Measurements from ENCODE around the gene EIF2AK3. TPM values are rescaled to one million over a fixed set of nuclear protein-coding genes. Genes with fewer than 3 reads are reported as not detected.

The EIF2AK3 gene
- total and polyA plus RNA-seq, 2 experiments from 2014 or later, result 19.5 to 41.9 TPM

DNA sequence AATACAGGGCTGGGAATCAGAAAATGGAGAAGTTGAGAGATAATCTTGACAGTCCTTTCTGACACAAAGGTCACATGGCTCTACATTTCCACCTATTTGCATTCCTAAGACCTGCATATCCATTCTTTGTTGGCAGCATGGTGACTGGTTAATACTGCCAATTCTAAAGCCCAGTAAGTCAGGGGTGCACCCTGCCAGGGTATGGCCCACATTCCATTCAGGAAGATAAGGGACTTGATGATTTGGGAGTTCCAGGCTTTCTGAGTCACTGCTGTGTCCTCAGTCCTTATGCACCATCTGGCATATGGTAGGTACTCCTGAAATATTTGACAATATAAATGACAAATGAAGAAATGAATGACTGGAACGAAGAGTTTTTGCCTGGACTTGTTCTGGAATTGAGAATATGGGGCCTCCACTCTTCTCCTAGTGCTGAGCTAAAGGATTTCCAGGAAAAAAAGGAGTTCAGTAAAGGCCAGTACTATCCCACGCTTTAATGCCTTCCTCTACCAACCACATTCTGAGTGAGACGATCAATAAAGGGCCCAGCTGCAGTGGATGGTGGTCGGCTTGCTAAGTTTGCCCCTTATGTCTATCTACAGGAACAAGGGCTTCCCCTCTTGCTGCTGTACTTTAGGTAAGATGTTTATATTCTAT is 31.7 kb upstream of the EIF2AK3 start:
- H4K20me1 ChIP-seq (ENCODE audit: insufficient read depth, poor library complexity, severe bottlenecking), result no peaks in the 10 kb centered on the region
- H3K4me2 ChIP-seq, result peak overlapping the region; percentile 40
- DNase-seq (ENCODE audit: low spot score), result no peak
- no peaks in the 10 kb centered on the region for H3K27me3 ChIP-seq
- peak overlapping the region; percentile 29 for H2AFZ ChIP-seq
- WGBS (ENCODE audit: low lambda C conversion rate, missing lambda C conversion rate), result 75% methylated on average over 4 of the region's 4 CpGs
- H3K27ac ChIP-seq, result peak overlapping the region; percentile 83
- H3K4me3 ChIP-seq, result no peak overlapping the region
- no peak for TF ChIP-seq EZH2phosphoT487 (IDR thresholded peaks at IDR 0.05; ENCODE audit: low read depth, severe bottlenecking, unreplicated experiment)
- TF ChIP-seq EZH2 (IDR thresholded peaks at IDR 0.05; ENCODE audit: borderline replicate concordance), result no peak
- TF ChIP-seq, protein P1, sequence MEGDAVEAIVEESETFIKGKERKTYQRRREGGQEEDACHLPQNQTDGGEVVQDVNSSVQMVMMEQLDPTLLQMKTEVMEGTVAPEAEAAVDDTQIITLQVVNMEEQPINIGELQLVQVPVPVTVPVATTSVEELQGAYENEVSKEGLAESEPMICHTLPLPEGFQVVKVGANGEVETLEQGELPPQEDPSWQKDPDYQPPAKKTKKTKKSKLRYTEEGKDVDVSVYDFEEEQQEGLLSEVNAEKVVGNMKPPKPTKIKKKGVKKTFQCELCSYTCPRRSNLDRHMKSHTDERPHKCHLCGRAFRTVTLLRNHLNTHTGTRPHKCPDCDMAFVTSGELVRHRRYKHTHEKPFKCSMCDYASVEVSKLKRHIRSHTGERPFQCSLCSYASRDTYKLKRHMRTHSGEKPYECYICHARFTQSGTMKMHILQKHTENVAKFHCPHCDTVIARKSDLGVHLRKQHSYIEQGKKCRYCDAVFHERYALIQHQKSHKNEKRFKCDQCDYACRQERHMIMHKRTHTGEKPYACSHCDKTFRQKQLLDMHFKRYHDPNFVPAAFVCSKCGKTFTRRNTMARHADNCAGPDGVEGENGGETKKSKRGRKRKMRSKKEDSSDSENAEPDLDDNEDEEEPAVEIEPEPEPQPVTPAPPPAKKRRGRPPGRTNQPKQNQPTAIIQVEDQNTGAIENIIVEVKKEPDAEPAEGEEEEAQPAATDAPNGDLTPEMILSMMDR (IDR thresholded peaks at IDR 0.05; ENCODE audit: poor library complexity), result no peak
- no peaks in the 10 kb centered on the region for H3K36me3 ChIP-seq (replicated peaks; ENCODE audit: insufficient read depth, low read depth)
- H3K79me2 ChIP-seq, result no peaks in the 10 kb centered on the region
- no peaks in the 10 kb centered on the region for H3K9me3 ChIP-seq (ENCODE audit: low read depth)
- no peaks in the 10 kb centered on the region for H3K9me2 ChIP-seq (replicated peaks; ENCODE audit: insufficient read depth)
- H3K4me1 ChIP-seq (ENCODE audit: insufficient read depth), result peaks cover 28% of the 10 kb centered on the region

DNA sequence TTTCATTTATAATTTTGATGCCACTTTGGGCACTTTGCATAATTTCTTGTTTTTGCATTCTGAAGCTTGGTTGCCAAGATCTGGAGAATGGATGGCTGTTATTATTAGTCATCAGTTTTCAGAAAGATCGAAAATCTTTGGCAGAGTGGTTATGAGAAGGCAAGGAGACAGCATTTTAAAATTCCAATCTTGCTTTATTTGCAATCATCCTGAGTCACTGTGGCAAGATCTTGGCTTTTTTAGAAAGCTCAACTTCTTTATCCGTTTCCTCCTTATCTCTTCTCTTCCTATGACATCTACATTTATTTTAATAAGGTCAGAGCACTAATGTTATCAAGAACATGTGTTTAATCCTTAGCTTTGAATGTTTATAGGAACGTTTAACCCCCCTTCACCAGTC is 31.1 kb upstream of the EIF2AK3 start:
- Histone ChIP-seq H3K79me2 (no peaks in the 10 kb centered on the region), H3K4me1 (ENCODE audit: insufficient read depth) (peaks cover 28% of the 10 kb centered on the region), H3K4me3 (no peak overlapping the region), H3K27ac (peak overlapping the region; percentile 83), H3K27me3 (no peaks in the 10 kb centered on the region), H3K9me3 (ENCODE audit: low read depth) (no peaks in the 10 kb centered on the region), H3K4me2 (peak overlapping the region; percentile 40), H4K20me1 (ENCODE audit: insufficient read depth, poor library complexity, severe bottlenecking) (no peaks in the 10 kb centered on the region), H2AFZ (peak overlapping the region; percentile 23), H3K9me2 (replicated peaks; ENCODE audit: insufficient read depth) (no peaks in the 10 kb centered on the region), H3K36me3 (replicated peaks; ENCODE audit: insufficient read depth, low read depth) (no peaks in the 10 kb centered on the region)
- DNase-seq (ENCODE audit: low spot score), result no peak
- 50% methylated on average over 3 of the region's 3 CpGs for WGBS (ENCODE audit: low lambda C conversion rate, missing lambda C conversion rate)
- TF ChIP-seq, protein P1 (IDR thresholded peaks at IDR 0.05; ENCODE audit: poor library complexity), result no peak
- TF ChIP-seq EZH2phosphoT487 (IDR thresholded peaks at IDR 0.05; ENCODE audit: low read depth, severe bottlenecking, unreplicated experiment), result no peak
- no peak for TF ChIP-seq EZH2 (IDR thresholded peaks at IDR 0.05; ENCODE audit: borderline replicate concordance)

DNA sequence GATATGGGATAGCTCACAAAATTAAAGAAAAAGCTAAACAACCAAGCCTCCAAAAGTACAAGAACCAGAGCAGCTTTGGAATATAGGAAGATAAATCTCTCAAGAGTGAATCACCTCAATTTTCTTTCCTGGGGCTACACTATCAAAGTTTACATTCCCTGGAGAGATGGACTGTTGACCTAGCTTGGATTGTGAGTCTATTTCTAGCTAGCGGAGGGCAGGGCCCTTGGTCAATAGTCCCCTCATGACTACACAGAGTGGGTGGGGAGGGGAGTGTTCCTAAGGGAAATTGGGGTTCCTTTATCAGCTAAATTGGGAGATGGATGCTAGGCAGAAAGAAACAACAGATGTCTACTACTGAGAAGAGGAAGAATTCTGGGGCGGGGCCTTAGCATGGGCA is 29.9 kb upstream of the EIF2AK3 start:
- DNase-seq (ENCODE audit: low spot score), result peak; percentile 56
- H3K27me3 ChIP-seq, result no peaks in the 10 kb centered on the region
- H3K4me1 ChIP-seq (ENCODE audit: insufficient read depth), result peaks cover 28% of the 10 kb centered on the region
- 72% methylated on average over 2 of the region's 2 CpGs for WGBS (ENCODE audit: low lambda C conversion rate, missing lambda C conversion rate)
- H2AFZ ChIP-seq, result no peak overlapping the region
- no peaks in the 10 kb centered on the region for H3K36me3 ChIP-seq (replicated peaks; ENCODE audit: insufficient read depth, low read depth)
- no peaks in the 10 kb centered on the region for H3K9me3 ChIP-seq (ENCODE audit: low read depth)
- no peaks in the 10 kb centered on the region for H3K9me2 ChIP-seq (replicated peaks; ENCODE audit: insufficient read depth)
- H4K20me1 ChIP-seq (ENCODE audit: insufficient read depth, poor library complexity, severe bottlenecking), result no peaks in the 10 kb centered on the region
- H3K4me3 ChIP-seq, result no peak overlapping the region
- H3K79me2 ChIP-seq, result no peaks in the 10 kb centered on the region
- H3K27ac ChIP-seq, result peak overlapping the region; percentile 82
- TF ChIP-seq, protein P1 (IDR thresholded peaks at IDR 0.05; ENCODE audit: poor library complexity), result no peak
- no peak for TF ChIP-seq EZH2phosphoT487 (IDR thresholded peaks at IDR 0.05; ENCODE audit: low read depth, severe bottlenecking, unreplicated experiment)
- no peak for TF ChIP-seq EZH2 (IDR thresholded peaks at IDR 0.05; ENCODE audit: borderline replicate concordance)
- peak overlapping the region; percentile 4 for H3K4me2 ChIP-seq
